Peyer's patch (tissue), 4 donors: ENCODE measurements around the gene PAM. TPM values are rescaled to one million over a fixed set of nuclear protein-coding genes. Genes with fewer than 3 reads are reported as not detected.

ENCODE experiments used
- DNase-seq, 3 donors: peaks; one replicate each; pipeline ENCODE4 v3.0.0-alpha.2; 2017 to 2019
- H3K27ac ChIP-seq, 4 donors: fragments of 200-600 bp; sonication (generic); one replicate each; pipeline ENCODE4 v1.5.1; 2016 to 2019
- H3K27me3 ChIP-seq, 2 donors: fragments of 200-600 bp; sonication (generic); one replicate each; pipeline ENCODE4 v1.5.1; 2019
- H3K36me3 ChIP-seq, 3 donors: fragments of 200-600 bp; sonication (generic); one replicate each; pipeline ENCODE4 v1.5.1; 2016 to 2019
- H3K4me1 ChIP-seq, 4 donors: fragments of 200-600 bp; sonication (generic); one replicate each; pipeline ENCODE4 v1.5.1; 2016 to 2019
- H3K4me3 ChIP-seq, 4 donors: fragments of 200-600 bp; sonication (generic); 1 replicate in 3 of 4; 2 replicates in 1 of 4; pipeline ENCODE4 v1.5.1; 2016 to 2019; ENCODE audit warnings: mild to moderate bottlenecking in 1 of 4
- H3K9me3 ChIP-seq, 4 donors: fragments of 200-600 bp; sonication (generic); one replicate each; pipeline ENCODE4 v1.5.1; 2016 to 2019; ENCODE audit warnings: mild to moderate bottlenecking in 1 of 4
- CTCF ChIP-seq, 6 experiments: fragments of 450-650 bp in 4 of 6; fragments of 200-600 bp in 2 of 6; sonication (generic) in 1 of 6; IDR thresholded peaks; one replicate each; pipeline ENCODE4 v1.5.1; 2017 to 2019; ENCODE audit warnings: antibody characterized with exemption in 6 of 6, mild to moderate bottlenecking in 3 of 6, moderate library complexity in 1 of 6
- POLR2A ChIP-seq, 2 donors: fragments of 450-650 bp; IDR thresholded peaks; one replicate each; pipeline ENCODE4 v1.5.1; 2017; ENCODE audit warnings: antibody characterized with exemption in 2 of 2, mild to moderate bottlenecking in 2 of 2, moderate library complexity in 2 of 2
- total RNA-seq, 4 donors: library from RNA; depleted of rRNA; stranded (reverse); fragments of >200 nt; gene quantifications; one replicate each; pipeline ENCODE4 v1.1.0, GENCODE V29; 2016

PAM gene
- total RNA-seq, 4 donors from 2014 or later = 58.6 to 130 (median 109) TPM

GRCh38 chr5:102766295-102767090 lies 11.4 kb downstream of the PAM start:
- Histone ChIP-seq H3K9me3 (no peaks in the 10 kb centered on the region), H3K4me3 (no peak overlapping the region), H3K4me1 (peaks cover 0 to 15% (median 6%) of the 10 kb centered on the region in 4 donors), H3K36me3 (no peaks in the 10 kb centered on the region), H3K27ac (no peak overlapping the region), H3K27me3 (no peaks in the 10 kb centered on the region)
- no peak for DNase-seq
- TF ChIP-seq POLR2A (IDR thresholded peaks at IDR 0.05) = no peak
- no peak for TF ChIP-seq CTCF (IDR thresholded peaks at IDR 0.05)

- Histone ChIP-seq H3K9me3 (no peaks in the 10 kb centered on the region), H3K36me3 (no peaks in the 10 kb centered on the region), H3K27ac (no peak overlapping the region), H3K4me3 (no peak overlapping the region), H3K4me1 (peaks cover 0 to 4% (median under 1%) of the 10 kb centered on the region in 4 donors), H3K27me3 (no peaks in the 10 kb centered on the region)
- no peak for TF ChIP-seq CTCF (IDR thresholded peaks at IDR 0.05)
- TF ChIP-seq POLR2A (IDR thresholded peaks at IDR 0.05) = no peak
- DNase-seq = no peak
Observed at GRCh38 chr5:102767862-102768261, 12.8 kb downstream of the PAM start.

- Histone ChIP-seq H3K9me3 (no peaks in the 10 kb centered on the region), H3K4me3 (no peak overlapping the region), H3K4me1 (no peaks in the 10 kb centered on the region), H3K27me3 (no peaks in the 10 kb centered on the region), H3K27ac (no peak overlapping the region), H3K36me3 (no peaks in the 10 kb centered on the region)
- TF ChIP-seq POLR2A (IDR thresholded peaks at IDR 0.05) (no peak), CTCF (IDR thresholded peaks at IDR 0.05) (no peak)
- DNase-seq = no peak
Observed at GRCh38 chr5:102770803-102771202, 15.7 kb downstream of the PAM start.

GRCh38 chr5:102771435-102771834 lies 16.3 kb downstream of the PAM start:
- H3K9me3 ChIP-seq = no peaks in the 10 kb centered on the region
- no peak for TF ChIP-seq POLR2A (IDR thresholded peaks at IDR 0.05)
- TF ChIP-seq CTCF (IDR thresholded peaks at IDR 0.05) = no peak
- DNase-seq = no peak
- no peak overlapping the region for H3K4me3 ChIP-seq
- H3K27me3 ChIP-seq = no peaks in the 10 kb centered on the region
- no peaks in the 10 kb centered on the region for H3K36me3 ChIP-seq
- no peaks in the 10 kb centered on the region for H3K4me1 ChIP-seq
- peak overlapping the region in 1 of 4 donors; percentile 6 for H3K27ac ChIP-seq

- Histone ChIP-seq H3K27ac (no peak overlapping the region), H3K9me3 (no peaks in the 10 kb centered on the region)
- TF ChIP-seq CTCF (IDR thresholded peaks at IDR 0.05) (no peak), POLR2A (IDR thresholded peaks at IDR 0.05) (no peak)
Observed at GRCh38 chr5:102772273-102772672, 17.2 kb downstream of the PAM start.

More at GRCh38 chr5:102772273-102772672, 17.2 kb downstream of the PAM start:
- Histone ChIP-seq H3K27me3 (no peaks in the 10 kb centered on the region), H3K4me3 (no peak overlapping the region), H3K36me3 (no peaks in the 10 kb centered on the region), H3K4me1 (no peaks in the 10 kb centered on the region)
- DNase-seq = no peak
